ENCODE results near the gene ZNF319. TPM values are rescaled to one million over a fixed set of nuclear protein-coding genes. Genes with fewer than 3 reads are reported as not detected.

Gene ZNF319
- total and polyA plus RNA-seq, 2 of the 4 experiments (the other 2 are of a cell fraction): 0.90 to 6.3 TPM

GRCh38 chr16:58028541-58029070 lies 28.1 kb upstream of the ZNF319 start:
- ATAC-seq (ENCODE audit: low read depth): no peak
- Histone ChIP-seq H4K8ac (ENCODE audit: low read depth in 2 of 2, low read length in 2 of 2) (no peak overlapping the region), H2AK9ac (replicated peaks; ENCODE audit: low read depth, low read length, poor library complexity) (no peak overlapping the region), H3K4me1 (ENCODE audit: control insufficient read depth, insufficient read depth, low read length) (peaks cover 4% of the 10 kb centered on the region; the same call in 1 of the 2 replicates), H3K56ac (ENCODE audit: extremely low read depth, insufficient read depth, low read length) (no peak overlapping the region), H3K9me1 (ENCODE audit: insufficient read depth, low read length) (no peaks in the 10 kb centered on the region), H2BK20ac (ENCODE audit: low read depth, low read length) (no peak overlapping the region), H3K4me3 (ENCODE audit: insufficient read depth, low read depth, low read length) (no peak overlapping the region), H3K18ac (ENCODE audit: low read depth, low read length) (no peak overlapping the region), H3K9ac (ENCODE audit: low read depth, low read length) (no peak overlapping the region), H3K14ac (replicated peaks; ENCODE audit: low read depth, low read length) (no peak overlapping the region), H2BK5ac (ENCODE audit: low read depth, low read length, poor library complexity, severe bottlenecking) (no peak overlapping the region), H4K91ac (ENCODE audit: insufficient read depth, low read depth, low read length) (no peak overlapping the region), H2BK120ac (ENCODE audit: low read depth, low read length) (no peak overlapping the region), H3K27ac (ENCODE audit: insufficient read depth, low read length) (no peak overlapping the region), H3K36me3 (ENCODE audit: control insufficient read depth, insufficient read depth, low read length) (no peaks in the 10 kb centered on the region), H3K4ac (ENCODE audit: low read depth, low read length) (no peak overlapping the region), H2AK5ac (ENCODE audit: low read depth, low read length) (no peak overlapping the region), H4K5ac (ENCODE audit: low read depth, low read length) (no peak overlapping the region), H4K20me1 (ENCODE audit: insufficient read depth, low read length) (no peaks in the 10 kb centered on the region; the same call in 1 of the 2 replicates), H3K9me3 (ENCODE audit: control insufficient read depth, insufficient read depth, low read length) (no peaks in the 10 kb centered on the region), H3K79me1 (ENCODE audit: low read depth in 1 of 2, low read length in 2 of 2) (no peaks in the 10 kb centered on the region), H2AFZ (replicated peaks; ENCODE audit: low read length, poor library complexity) (no peak overlapping the region), H3K4me2 (ENCODE audit: low read depth, low read length) (no peak overlapping the region), H3K23ac (ENCODE audit: low read depth, low read length) (no peak overlapping the region), H3K27me3 (ENCODE audit: control insufficient read depth, insufficient read depth, low read length) (peaks cover 46% of the 10 kb centered on the region), H2BK15ac (ENCODE audit: low read depth, low read length) (no peak overlapping the region)
- intact Hi-C loops (cut with micrococcal nuclease) (no loop called here), dilution Hi-C loops (cut with HindIII; ENCODE audit: low sequenced_read_pairs, unreplicated experiment) (no loop called here), in situ Hi-C loops (cut with MboI; ENCODE audit: low sequenced_read_pairs) (no loop called here)
- DNase-seq: no peak
- CTCF ChIA-PET: interaction anchor here (1.8 kb wide), 1 partner anchor 93 kb away, joined by 5 read pairs; no protein-coding TSS in a partner anchor
- WGBS, 2 experiments (ENCODE audit: extremely low coverage in 2 of 2, insufficient read length in 1 of 2): 33% methylated on average over 2 of the region's 6 CpGs; no CpG with 5 or more reads in 1 of the 2 experiments
- BruUV-seq (replicated peaks): no TSS peak
- TF ChIP-seq BHLHE40 (IDR thresholded peaks at IDR 0.05; ENCODE audit: low read depth, low read length) (no peak), ELK1 (IDR thresholded peaks at IDR 0.05; ENCODE audit: borderline replicate concordance, low read depth, low read length) (no peak), CHD1 (IDR thresholded peaks at IDR 0.05; ENCODE audit: low read depth, low read length) (no peak), MXI1 (IDR thresholded peaks at IDR 0.05; ENCODE audit: borderline replicate concordance, low read depth, low read length) (no peak), RAD21 (IDR thresholded peaks at IDR 0.05; ENCODE audit: low read length) (no peak), FOS (IDR thresholded peaks at IDR 0.05; ENCODE audit: low read depth, low read length) (no peak)
- TF ChIP-seq, protein P1, sequence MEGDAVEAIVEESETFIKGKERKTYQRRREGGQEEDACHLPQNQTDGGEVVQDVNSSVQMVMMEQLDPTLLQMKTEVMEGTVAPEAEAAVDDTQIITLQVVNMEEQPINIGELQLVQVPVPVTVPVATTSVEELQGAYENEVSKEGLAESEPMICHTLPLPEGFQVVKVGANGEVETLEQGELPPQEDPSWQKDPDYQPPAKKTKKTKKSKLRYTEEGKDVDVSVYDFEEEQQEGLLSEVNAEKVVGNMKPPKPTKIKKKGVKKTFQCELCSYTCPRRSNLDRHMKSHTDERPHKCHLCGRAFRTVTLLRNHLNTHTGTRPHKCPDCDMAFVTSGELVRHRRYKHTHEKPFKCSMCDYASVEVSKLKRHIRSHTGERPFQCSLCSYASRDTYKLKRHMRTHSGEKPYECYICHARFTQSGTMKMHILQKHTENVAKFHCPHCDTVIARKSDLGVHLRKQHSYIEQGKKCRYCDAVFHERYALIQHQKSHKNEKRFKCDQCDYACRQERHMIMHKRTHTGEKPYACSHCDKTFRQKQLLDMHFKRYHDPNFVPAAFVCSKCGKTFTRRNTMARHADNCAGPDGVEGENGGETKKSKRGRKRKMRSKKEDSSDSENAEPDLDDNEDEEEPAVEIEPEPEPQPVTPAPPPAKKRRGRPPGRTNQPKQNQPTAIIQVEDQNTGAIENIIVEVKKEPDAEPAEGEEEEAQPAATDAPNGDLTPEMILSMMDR (conservative IDR thresholded peaks at IDR 0.05; ENCODE audit: low read depth, low read length): no peak
- POLR2A ChIA-PET (ENCODE audit: unreplicated experiment): no interaction called here
